Fibroblast of skin of back (primary cell): ENCODE measurements around the gene MED1. TPM values are rescaled to one million over a fixed set of nuclear protein-coding genes. Genes with fewer than 3 reads are reported as not detected.
A peak's percentile ranks its signal among the peaks of the same experiment; 100 is the strongest.
"Not testable (repeated sequence)": the region's sequence is repeated elsewhere in the genome, so short reads cannot be mapped to it uniquely, and the experiment has no call there.

Experiments
- DNase-seq: peaks from one replicate; pipeline ENCODE4 v3.0.0-alpha.2; 2013
- polyA plus RNA-seq, 2 experiments: library from polyadenylated mRNA; unstranded; fragments of 120-200 nt; gene quantifications; one replicate each; pipeline ENCODE4 v1.2.1, GENCODE V29; 2013; ENCODE audit not compliant: insufficient read length in 2 of 2

MED1 gene
- polyA plus RNA-seq (2013, experiment 1 of 2; ENCODE audit: insufficient read length) = 29.4 TPM
- 25.4 TPM for polyA plus RNA-seq (2013, experiment 2 of 2; ENCODE audit: insufficient read length)

- peak; percentile 99 for DNase-seq
These were observed at the start of gene MED1 for GRCh38 chr17:39450847-39451581. TSS of gene MED1 (minus strand) at chr17:39451263. CDS start at chr17:39451062, 201 bp downstream.

- not testable (repeated sequence) for DNase-seq
These were observed 45.9 kb upstream of the MED1 start for GRCh38 chr17:39496921-39497320.

GRCh38 chr17:39487946-39488345 lies 36.9 kb upstream of the MED1 start:
- DNase-seq = peak; percentile 22

- not testable (repeated sequence) for DNase-seq
These were observed 36.4 kb upstream of the MED1 start for GRCh38 chr17:39487490-39487889.

- peak; percentile 62 for DNase-seq
These were observed 35.2 kb upstream of the MED1 start for GRCh38 chr17:39486242-39486641.

- DNase-seq = peak; percentile 86
These were observed 34.5 kb upstream of the MED1 start for GRCh38 chr17:39485555-39485954.

- DNase-seq = no peak
These were observed 33.1 kb upstream of the MED1 start for GRCh38 chr17:39484178-39484577.

GRCh38 chr17:39483506-39483905 lies 32.4 kb upstream of the MED1 start:
- DNase-seq = no peak

GRCh38 chr17:39479631-39480030 lies 28.6 kb upstream of the MED1 start:
- not testable (repeated sequence) for DNase-seq

- DNase-seq = no peak
These were observed 22.2 kb upstream of the MED1 start for GRCh38 chr17:39473310-39473709.

- DNase-seq = not testable (repeated sequence)
These were observed 17.5 kb upstream of the MED1 start for GRCh38 chr17:39468610-39469009.

GRCh38 chr17:39464639-39465181 lies 13.6 kb upstream of the MED1 start:
- not testable (repeated sequence) for DNase-seq

GRCh38 chr17:39462631-39463375 lies 11.7 kb upstream of the MED1 start:
- peak; percentile 7 for DNase-seq

- DNase-seq = no peak
These were observed 11.0 kb upstream of the MED1 start for GRCh38 chr17:39461926-39462569.

GRCh38 chr17:39461113-39461925 lies 10.3 kb upstream of the MED1 start, which contains the start of gene CDK12:
TSS of gene CDK12 (plus strand) at chr17:39461486. CDS start at chr17:39462072, 586 bp downstream.
- DNase-seq = peak; percentile 99

GRCh38 chr17:39455919-39456318 lies 4.9 kb upstream of the MED1 start:
- DNase-seq = no peak

- no peak for DNase-seq
These were observed 1.0 kb downstream of the MED1 start for GRCh38 chr17:39450051-39450450.

GRCh38 chr17:39447561-39447960 lies 3.5 kb downstream of the MED1 start:
- no peak for DNase-seq

- DNase-seq = no peak
These were observed 7.7 kb downstream of the MED1 start for GRCh38 chr17:39443326-39443725.

- not testable (repeated sequence) for DNase-seq
These were observed 11.2 kb downstream of the MED1 start for GRCh38 chr17:39439868-39440267.

GRCh38 chr17:39429600-39429999 lies 21.5 kb downstream of the MED1 start:
- DNase-seq = no peak

GRCh38 chr17:39416141-39416540 lies 34.9 kb downstream of the MED1 start:
- no peak for DNase-seq
